Stomach smooth muscle (tissue), 2 donors: ENCODE measurements around the gene DUSP16.
"Not testable (repeated sequence)": the region's sequence is repeated elsewhere in the genome, so short reads cannot be mapped to it uniquely, and the experiment has no call there.

Source experiments
- H3K27ac ChIP-seq: one replicate; pipeline ENCODE4 v1.7.0; 2013; ENCODE audit warnings: mild to moderate bottlenecking, low read length, inconsistent platforms
- H3K27me3 ChIP-seq, 2 donors: one replicate each; pipeline ENCODE4 v1.7.0; 2013; ENCODE audit warnings: low read length in 2 of 2; ENCODE audit not compliant: insufficient read depth in 2 of 2, control insufficient read depth in 1 of 2
- H3K36me3 ChIP-seq, 2 donors: one replicate each; pipeline ENCODE4 v1.7.0; 2013; ENCODE audit warnings: low read length in 2 of 2; ENCODE audit not compliant: control insufficient read depth in 2 of 2, insufficient read depth in 2 of 2
- H3K4me1 ChIP-seq: one replicate; pipeline ENCODE4 v1.7.0; 2013; ENCODE audit warnings: low read length; ENCODE audit not compliant: control insufficient read depth, insufficient read depth
- H3K4me3 ChIP-seq, 2 donors: one replicate each; pipeline ENCODE4 v1.7.0; 2013; ENCODE audit warnings: low read length in 2 of 2
- H3K9ac ChIP-seq, 2 donors: one replicate each; pipeline ENCODE4 v1.7.0; 2013; ENCODE audit warnings: low read length in 2 of 2, mild to moderate bottlenecking in 1 of 2
- H3K9me3 ChIP-seq, 2 donors: one replicate each; pipeline ENCODE4 v1.7.0; 2013; ENCODE audit warnings: low read length in 2 of 2; ENCODE audit not compliant: control insufficient read depth in 2 of 2
- donor health status: healthy.
- donor health status: Pancreatic carcinoma.

The DUSP16 gene

GRCh38 chr12:12599750-12600643 is 37.3 kb upstream of the DUSP16 start:
- no peak overlapping the region for H3K27ac ChIP-seq
- no peaks in the 10 kb centered on the region for H3K9me3 ChIP-seq
- H3K27me3 ChIP-seq: no peaks in the 10 kb centered on the region
- no peaks in the 10 kb centered on the region for H3K4me1 ChIP-seq
- H3K4me3 ChIP-seq: no peak overlapping the region
- H3K9ac ChIP-seq: no peak overlapping the region
- H3K36me3 ChIP-seq: no peaks in the 10 kb centered on the region

GRCh38 chr12:12598864-12599263 is 36.2 kb upstream of the DUSP16 start:
- H3K9ac ChIP-seq: no peak overlapping the region
- H3K4me1 ChIP-seq: no peaks in the 10 kb centered on the region
- H3K36me3 ChIP-seq: no peaks in the 10 kb centered on the region
- no peaks in the 10 kb centered on the region for H3K9me3 ChIP-seq
- H3K4me3 ChIP-seq: no peak overlapping the region
- no peaks in the 10 kb centered on the region for H3K27me3 ChIP-seq
- no peak overlapping the region for H3K27ac ChIP-seq

DNA sequence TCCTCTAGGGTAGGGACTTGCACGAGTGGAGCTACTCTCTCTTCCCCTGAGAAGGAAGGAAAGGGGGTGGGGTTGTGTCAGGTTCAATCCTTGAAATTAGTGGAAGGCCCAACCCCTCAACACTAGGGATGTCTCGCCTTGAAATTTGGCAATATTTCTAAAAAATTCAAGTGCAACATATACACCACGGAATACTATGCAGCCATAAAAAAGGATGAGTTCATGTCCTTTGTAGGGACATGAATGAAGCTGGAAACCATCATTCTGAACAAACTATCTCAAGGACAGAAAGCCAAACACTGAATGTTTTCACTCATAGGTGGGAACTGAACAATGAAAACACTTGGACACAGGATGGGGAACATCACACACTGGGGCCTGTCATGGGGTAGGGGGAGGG is 33.9 kb upstream of the DUSP16 start:
- not testable (repeated sequence) for H3K4me3 ChIP-seq, H3K4me1 ChIP-seq, H3K36me3 ChIP-seq, H3K9me3 ChIP-seq, H3K27me3 ChIP-seq, H3K27ac ChIP-seq, H3K9ac ChIP-seq

DNA sequence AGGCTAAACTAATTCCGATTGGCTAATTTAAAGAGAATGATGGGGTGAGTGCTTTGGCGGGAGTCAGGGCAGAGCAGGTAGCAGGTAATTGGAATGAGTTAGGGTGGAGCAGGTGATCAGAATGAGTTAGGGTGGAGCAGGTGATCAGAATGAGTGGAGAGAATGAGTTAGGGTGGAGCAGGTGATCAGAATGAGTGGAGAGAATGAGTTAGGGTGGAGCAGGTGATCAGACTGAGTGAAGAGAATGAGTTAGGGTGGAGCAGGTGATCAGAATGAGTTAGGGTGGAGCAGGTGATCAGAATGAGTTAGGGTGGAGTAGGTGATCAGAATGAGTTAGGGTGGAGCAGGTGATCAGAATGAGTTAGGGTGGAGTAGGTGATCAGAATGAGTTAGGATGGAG is 33.3 kb upstream of the DUSP16 start:
- not testable (repeated sequence) for H3K9ac ChIP-seq, H3K4me3 ChIP-seq, H3K27me3 ChIP-seq, H3K9me3 ChIP-seq, H3K36me3 ChIP-seq, H3K27ac ChIP-seq, H3K4me1 ChIP-seq

- Histone ChIP-seq H3K27ac (no peak overlapping the region), H3K36me3 (no peaks in the 10 kb centered on the region), H3K4me3 (no peak overlapping the region), H3K9me3 (no peaks in the 10 kb centered on the region), H3K4me1 (no peaks in the 10 kb centered on the region), H3K9ac (no peak overlapping the region), H3K27me3 (no peaks in the 10 kb centered on the region)
These were observed 30.3 kb upstream of the DUSP16 start for GRCh38 chr12:12592930-12593329.

DNA sequence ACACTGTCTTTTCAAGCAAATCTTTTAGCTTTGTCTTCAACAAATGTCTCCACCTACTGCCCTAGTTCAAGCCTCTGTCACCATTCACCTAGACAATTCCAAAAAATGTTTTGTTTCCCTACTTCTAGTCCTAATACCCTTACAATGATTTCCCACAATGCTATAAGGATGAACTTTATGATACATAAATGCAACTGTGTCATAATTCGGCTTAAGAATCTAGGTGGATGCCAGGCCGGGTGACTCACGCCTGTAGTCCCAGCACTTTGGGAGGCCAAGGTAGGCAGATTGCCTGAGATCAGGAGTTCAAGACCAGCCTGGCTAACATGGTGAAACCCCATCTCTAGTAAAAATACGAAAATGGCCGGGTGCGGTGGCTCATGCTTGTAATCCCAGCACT is 28.3 kb upstream of the DUSP16 start:
- Histone ChIP-seq H3K27ac (no peak overlapping the region), H3K4me1 (no peaks in the 10 kb centered on the region)

DNA sequence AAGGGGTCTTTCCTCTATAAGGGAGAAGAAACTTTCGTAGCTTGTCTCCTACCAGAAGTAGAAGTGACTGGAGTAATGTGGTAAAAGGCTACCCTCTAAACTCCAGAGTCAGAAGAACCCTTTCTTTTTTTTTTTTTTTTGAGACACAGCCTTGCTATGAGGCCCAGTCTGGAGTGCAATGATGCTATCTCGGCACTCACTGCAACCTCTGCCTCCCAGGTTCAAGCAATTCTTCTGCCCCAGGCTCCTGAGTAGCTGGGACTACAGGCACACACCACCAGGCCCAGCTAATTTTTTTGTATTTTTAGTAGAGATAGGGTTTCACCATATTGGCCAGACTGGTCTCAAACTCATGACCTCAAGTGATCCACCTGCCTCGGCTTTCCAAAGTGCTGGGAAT is 25.8 kb upstream of the DUSP16 start:
- H3K9ac ChIP-seq, H3K4me3 ChIP-seq, H3K9me3 ChIP-seq, H3K27me3 ChIP-seq, H3K36me3 ChIP-seq, H3K4me1 ChIP-seq, H3K27ac ChIP-seq: not testable (repeated sequence)

More for the DNA sequence above, 28.3 kb upstream of the DUSP16 start:
- Histone ChIP-seq H3K27me3 (no peaks in the 10 kb centered on the region), H3K9ac (no peak overlapping the region), H3K36me3 (no peaks in the 10 kb centered on the region), H3K9me3 (no peaks in the 10 kb centered on the region), H3K4me3 (no peak overlapping the region)

DNA sequence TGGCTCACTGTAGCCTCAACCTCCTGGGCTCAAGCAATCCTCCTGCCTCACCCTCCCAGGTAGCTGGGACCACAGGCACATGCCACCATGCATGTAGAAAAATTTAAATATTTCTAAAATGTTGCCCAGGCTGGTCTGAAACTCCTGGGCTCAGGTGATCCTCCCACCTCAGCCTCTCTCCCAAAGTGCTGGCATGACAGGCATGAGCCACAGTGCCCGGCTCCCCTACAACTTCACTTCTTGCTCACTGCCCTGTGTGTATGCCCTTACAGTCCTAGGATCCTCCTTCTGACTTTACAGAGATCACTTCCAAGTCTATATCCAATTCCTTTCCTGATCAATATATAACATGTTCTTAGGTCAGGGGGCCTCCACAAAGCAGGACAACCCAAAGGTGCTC is 25.2 kb upstream of the DUSP16 start:
- H3K9me3 ChIP-seq: no peaks in the 10 kb centered on the region
- H3K36me3 ChIP-seq: no peaks in the 10 kb centered on the region
- H3K9ac ChIP-seq: no peak overlapping the region
- H3K4me3 ChIP-seq: no peak overlapping the region
- no peaks in the 10 kb centered on the region for H3K4me1 ChIP-seq
- no peak overlapping the region for H3K27ac ChIP-seq
- H3K27me3 ChIP-seq: no peaks in the 10 kb centered on the region

GRCh38 chr12:12586879-12587675 is 24.4 kb upstream of the DUSP16 start:
- Histone ChIP-seq H3K27me3 (no peaks in the 10 kb centered on the region), H3K4me3 (no peak overlapping the region), H3K9ac (no peak overlapping the region), H3K36me3 (no peaks in the 10 kb centered on the region), H3K27ac (no peak overlapping the region), H3K9me3 (no peaks in the 10 kb centered on the region), H3K4me1 (no peaks in the 10 kb centered on the region)

- H3K27me3 ChIP-seq: no peaks in the 10 kb centered on the region
- no peak overlapping the region for H3K27ac ChIP-seq
- H3K9me3 ChIP-seq: no peaks in the 10 kb centered on the region
These were observed 22.6 kb upstream of the DUSP16 start for GRCh38 chr12:12585115-12585863.

More at GRCh38 chr12:12585115-12585863, 22.6 kb upstream of the DUSP16 start:
- Histone ChIP-seq H3K36me3 (no peaks in the 10 kb centered on the region), H3K9ac (no peak overlapping the region), H3K4me3 (no peak overlapping the region), H3K4me1 (no peaks in the 10 kb centered on the region)
